Measurements from ENCODE around the gene LRRK1. TPM values are rescaled to one million over a fixed set of nuclear protein-coding genes. Genes with fewer than 3 reads are reported as not detected.

The LRRK1 gene
- polyA plus RNA-seq, 1 of the 3 experiments (the other 2 are of a cell fraction): 6.9 TPM

- Histone ChIP-seq H3K4me3 (ENCODE audit: low read depth in 2 of 2, low read length in 1 of 2) (no peak overlapping the region), H3K9ac (no peak overlapping the region), H3K9me3 (no peaks in the 10 kb centered on the region), H3K4me2 (no peak overlapping the region), H3K27me3 (ENCODE audit: insufficient read depth) (no peaks in the 10 kb centered on the region), H3K79me2 (ENCODE audit: insufficient read depth) (no peaks in the 10 kb centered on the region), H2AFZ (ENCODE audit: low read depth) (no peak overlapping the region), H3K4me1 (ENCODE audit: control insufficient read depth in 1 of 2, insufficient read depth in 2 of 2, low read depth in 1 of 2, low read length in 1 of 2) (no peaks in the 10 kb centered on the region; a peak in 2 of 4 replicates), H3K36me3 (replicated peaks in 1 of 2; ENCODE audit: control insufficient read depth in 1 of 2, insufficient read depth in 2 of 2, low read length in 1 of 2) (peaks cover 0 to 2% of the 10 kb centered on the region in 2 experiments), H3K9me2 (no peaks in the 10 kb centered on the region), H4K20me1 (ENCODE audit: insufficient read depth) (no peaks in the 10 kb centered on the region), H3F3A (replicated peaks; ENCODE audit: insufficient read depth) (no peaks in the 10 kb centered on the region), H3K27ac (ENCODE audit: low read depth in 2 of 2, low read length in 1 of 2) (no peak overlapping the region)
- POLR2A ChIA-PET: no interaction called here
- CTCF ChIA-PET: interaction anchor here (0.9 to 6.6 kb wide), 2 partner anchors 21 to 29 kb away, joined by 3 to 42 read pairs; no protein-coding TSS in a partner anchor
- TF ChIP-seq EZH2phosphoT487 (IDR thresholded peaks at IDR 0.05; ENCODE audit: borderline replicate concordance, low read depth) (no peak), MEF2A (IDR thresholded peaks at IDR 0.05; ENCODE audit: borderline replicate concordance, low read depth) (no peak), POLR2AphosphoS5 (IDR thresholded peaks at IDR 0.05; ENCODE audit: low read depth, low read length) (no peak), JUND (IDR thresholded peaks at IDR 0.05) (no peak), CHD2 (IDR thresholded peaks at IDR 0.05; ENCODE audit: low read length, partially characterized antibody) (no peak), MXI1 (IDR thresholded peaks at IDR 0.05; ENCODE audit: low read depth, low read length) (no peak), ZBTB33 (IDR thresholded peaks at IDR 0.05; ENCODE audit: borderline replicate concordance, low read depth) (no peak), REST (IDR thresholded peaks at IDR 0.05; ENCODE audit: low read depth, low read length) (no peak), MAX (IDR thresholded peaks at IDR 0.05; ENCODE audit: low read depth) (no peak), RAD21 (IDR thresholded peaks at IDR 0.05; ENCODE audit: low read length) (no peak), RCOR1 (IDR thresholded peaks at IDR 0.05; ENCODE audit: low read length) (no peak), GABPA (IDR thresholded peaks at IDR 0.05; ENCODE audit: low read depth) (no peak), FOSL2 (IDR thresholded peaks at IDR 0.05; ENCODE audit: borderline replicate concordance, low read depth) (no peak)
- WGBS (ENCODE audit: low lambda C conversion rate): 80% methylated on average over 5 of the region's 6 CpGs
- no peak for DNase-seq
These were observed 67.2 kb downstream of the LRRK1 start for GRCh38 chr15:100986158-100986896.
